ENCODE data around the gene NKAPL.

NKAPL gene

GRCh38 chr6:28252009-28252975, 6.8 kb upstream of the NKAPL start, which contains the start of gene ZKSCAN4:
Gene ZKSCAN4, minus strand, starts transcription at chr6:28252269. Its CDS starts 289 bp downstream, at chr6:28251980.
- peaks cover 4% of the 10 kb centered on the region for H3K4me1 ChIP-seq
- peak within 1 kb of the TSS; percentile 25 for H3K27ac ChIP-seq
- TF ChIP-seq CTCF (IDR thresholded peaks at IDR 0.05), result no peak
- no peaks in the 10 kb centered on the region for H3K27me3 ChIP-seq (ENCODE audit: control insufficient read depth, insufficient read depth, low read length)
- no peaks in the 10 kb centered on the region for H3K9me3 ChIP-seq (ENCODE audit: control insufficient read depth, low read length)
- H3K4me3 ChIP-seq (ENCODE audit: low read depth, low read length), result peak within 1 kb of the TSS; percentile 79
- H3K4me2 ChIP-seq (ENCODE audit: low read length), result peak within 1 kb of the TSS; percentile 85
- H3K36me3 ChIP-seq (ENCODE audit: control insufficient read depth, insufficient read depth, low read length), result no peaks in the 10 kb centered on the region
- peak within 1 kb of the TSS; percentile 33 for H3K9ac ChIP-seq
- no peaks in the 10 kb centered on the region for H3K79me2 ChIP-seq
- H2AFZ ChIP-seq, result peak within 1 kb of the TSS; percentile 99

- peaks cover 4% of the 10 kb centered on the region for H3K4me1 ChIP-seq
- no peak overlapping the region for H3K27ac ChIP-seq
- no peak for TF ChIP-seq CTCF (IDR thresholded peaks at IDR 0.05)
Measured at GRCh38 chr6:28254121-28254519, 5.0 kb upstream of the NKAPL start.

GRCh38 chr6:28257042-28257441, 2.1 kb upstream of the NKAPL start:
- Histone ChIP-seq H3K4me2 (ENCODE audit: low read length) (no peak overlapping the region), H2AFZ (no peak overlapping the region)
- TF ChIP-seq CTCF (IDR thresholded peaks at IDR 0.05), result no peak

More at GRCh38 chr6:28254121-28254519, 5.0 kb upstream of the NKAPL start:
- H3K9ac ChIP-seq, result no peak overlapping the region
- H3K9me3 ChIP-seq (ENCODE audit: control insufficient read depth, low read length), result no peaks in the 10 kb centered on the region
- no peaks in the 10 kb centered on the region for H3K36me3 ChIP-seq (ENCODE audit: control insufficient read depth, insufficient read depth, low read length)
- H3K27me3 ChIP-seq (ENCODE audit: control insufficient read depth, insufficient read depth, low read length), result no peaks in the 10 kb centered on the region
- no peaks in the 10 kb centered on the region for H3K79me2 ChIP-seq
- H2AFZ ChIP-seq, result no peak overlapping the region
- H3K4me3 ChIP-seq (ENCODE audit: low read depth, low read length), result no peak overlapping the region
- no peak overlapping the region for H3K4me2 ChIP-seq (ENCODE audit: low read length)

GRCh38 chr6:28263922-28264321, 4.8 kb downstream of the NKAPL start:
- Histone ChIP-seq H3K36me3 (ENCODE audit: control insufficient read depth, insufficient read depth, low read length) (no peaks in the 10 kb centered on the region), H3K9me3 (ENCODE audit: control insufficient read depth, low read length) (no peaks in the 10 kb centered on the region), H2AFZ (no peak overlapping the region), H3K4me2 (ENCODE audit: low read length) (no peak overlapping the region), H3K27ac (no peak overlapping the region), H3K9ac (no peak overlapping the region), H3K4me1 (no peaks in the 10 kb centered on the region), H3K27me3 (ENCODE audit: control insufficient read depth, insufficient read depth, low read length) (no peaks in the 10 kb centered on the region), H3K79me2 (peaks cover 8% of the 10 kb centered on the region), H3K4me3 (ENCODE audit: low read depth, low read length) (no peak overlapping the region)
- no peak for TF ChIP-seq CTCF (IDR thresholded peaks at IDR 0.05)

More at GRCh38 chr6:28257042-28257441, 2.1 kb upstream of the NKAPL start:
- H3K9ac ChIP-seq, result no peak overlapping the region
- H3K36me3 ChIP-seq (ENCODE audit: control insufficient read depth, insufficient read depth, low read length), result no peaks in the 10 kb centered on the region
- H3K4me1 ChIP-seq, result no peaks in the 10 kb centered on the region
- H3K27me3 ChIP-seq (ENCODE audit: control insufficient read depth, insufficient read depth, low read length), result no peaks in the 10 kb centered on the region
- no peak overlapping the region for H3K4me3 ChIP-seq (ENCODE audit: low read depth, low read length)
- no peaks in the 10 kb centered on the region for H3K79me2 ChIP-seq
- H3K9me3 ChIP-seq (ENCODE audit: control insufficient read depth, low read length), result no peaks in the 10 kb centered on the region
- H3K27ac ChIP-seq, result no peak overlapping the region

Data from parathyroid adenoma (tissue), 2 donors.